Activated CD4-positive, alpha-beta T cell treated with anti-CD3 and anti-CD28 coated beads, Interleukin-2, Interleukin-6, amounts not matched to agents 100 ng/mL and 50 ng/mL, durations not matched to agents 16 hours and 8 hours (primary cell): Measurements from ENCODE around the gene SNPH.
A peak's percentile ranks its signal among the peaks of the same experiment; 100 is the strongest.
"Not testable (repeated sequence)": the region's sequence is repeated elsewhere in the genome, so short reads cannot be mapped to it uniquely, and the experiment has no call there.

Source experiments
- DNase-seq: peaks from one replicate; pipeline ENCODE4 v3.0.0-alpha.2; 2020

SNPH gene

DNA sequence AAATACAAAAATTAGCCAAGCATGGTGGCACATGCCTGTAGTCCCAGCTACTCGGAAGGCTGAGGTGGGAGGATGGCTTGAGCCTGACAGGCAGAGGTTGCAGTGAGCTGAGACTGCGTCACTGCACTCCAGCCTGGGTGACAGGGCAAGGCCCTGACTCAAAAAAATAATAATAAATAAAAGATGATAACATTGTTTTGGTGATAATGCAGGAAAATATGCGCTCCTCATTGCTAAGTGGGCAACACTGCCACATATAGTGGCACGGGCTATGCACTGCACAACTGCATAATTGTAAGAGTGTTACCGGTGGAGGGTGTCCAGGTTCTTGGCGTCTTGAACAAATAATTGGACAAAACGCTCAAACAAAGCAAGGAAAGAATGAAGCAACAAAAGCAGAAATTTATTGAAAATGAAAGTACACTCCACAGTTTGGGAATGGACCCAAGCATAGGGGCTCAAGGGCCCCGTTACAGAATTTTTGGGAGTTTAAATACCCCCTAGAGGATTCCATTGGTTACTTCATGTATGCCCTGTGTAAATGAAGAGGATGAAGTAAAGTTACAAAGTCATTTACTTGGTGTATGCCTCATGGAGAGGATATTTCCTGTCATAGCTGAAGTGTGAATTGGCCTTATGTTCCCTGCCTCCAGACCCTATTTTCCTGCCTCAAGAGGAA is 77.5 kb downstream of the SNPH start:
- not testable (repeated sequence) for DNase-seq

DNA sequence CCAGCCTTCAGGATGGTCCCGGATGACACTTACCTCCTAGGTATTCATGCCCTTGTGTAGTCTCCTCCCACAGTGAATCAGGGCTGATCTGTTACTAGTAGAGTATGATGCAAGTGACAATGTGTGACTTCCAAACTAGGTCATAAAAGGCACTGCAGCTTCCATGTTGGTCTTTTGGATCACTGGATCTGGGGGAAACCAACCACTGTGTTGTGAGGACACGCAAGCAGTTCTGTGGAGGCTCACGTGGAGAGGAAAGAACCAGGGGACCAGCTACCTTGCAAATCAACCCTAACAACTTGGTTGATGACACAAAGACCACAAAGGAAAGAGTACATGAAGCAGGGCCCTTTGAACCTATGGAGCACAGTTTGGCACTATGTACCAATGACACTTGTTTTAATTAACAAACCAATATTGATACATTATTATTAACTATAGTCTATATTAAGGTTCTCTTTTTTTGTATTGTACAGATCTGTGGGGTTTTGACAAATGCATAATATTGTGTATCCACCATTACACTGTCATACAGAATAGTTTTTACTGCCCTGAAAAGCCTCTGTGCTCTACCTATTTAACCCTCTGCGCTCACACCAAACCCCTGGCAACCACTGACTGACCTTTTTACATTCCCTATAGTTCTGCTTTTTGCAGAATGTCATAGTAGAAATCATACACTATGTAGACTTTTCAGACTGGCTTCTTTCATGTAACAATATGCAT is 79.1 kb downstream of the SNPH start:
- no peak for DNase-seq

DNA sequence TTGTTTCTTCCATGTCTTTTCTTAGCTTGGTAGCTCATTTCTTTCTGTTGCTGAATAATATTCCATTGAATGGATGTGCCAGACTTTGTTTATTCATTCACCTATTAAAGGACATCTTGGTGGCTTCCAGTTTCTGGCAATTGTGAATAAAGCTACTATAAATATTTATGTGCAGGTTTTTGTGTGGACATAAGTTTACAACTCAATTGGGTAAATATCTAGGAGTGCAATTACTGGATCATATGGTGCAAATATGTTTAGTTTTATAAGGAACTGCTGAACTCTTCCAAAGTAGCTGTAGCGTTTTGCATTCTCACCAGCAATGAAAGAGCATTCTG is 79.6 kb downstream of the SNPH start:
- no peak for DNase-seq

DNA sequence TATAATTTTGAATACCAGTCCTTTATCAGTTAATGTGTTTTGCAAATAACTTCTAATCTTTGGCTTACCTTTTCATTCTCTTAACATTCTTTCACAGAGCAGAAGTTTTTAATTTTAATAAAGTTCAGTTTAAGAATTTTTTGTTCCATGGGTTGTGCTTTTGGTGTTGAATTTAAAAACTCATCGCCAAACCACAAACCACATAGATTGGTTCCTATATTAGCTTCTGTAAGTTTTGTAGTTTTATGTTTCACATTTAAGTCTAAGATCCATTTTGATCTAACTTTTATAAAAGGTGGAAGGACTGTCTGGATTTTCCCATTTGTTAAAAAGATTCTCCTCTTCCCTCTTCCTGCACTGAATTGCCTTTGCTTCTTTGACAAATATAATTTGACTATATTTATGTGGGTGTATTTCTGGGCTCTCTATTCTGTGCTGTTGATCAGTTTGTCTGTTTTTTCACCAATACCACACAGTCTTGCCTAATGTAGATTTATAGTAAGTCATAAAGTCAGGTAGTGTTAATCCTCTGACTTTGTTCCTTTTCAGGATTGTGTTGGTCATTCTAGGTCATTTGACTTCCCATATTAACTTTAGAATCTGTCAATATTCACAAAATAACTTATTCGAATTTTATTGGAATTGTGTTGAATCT is 80.3 kb downstream of the SNPH start:
- DNase-seq, result no peak

DNA sequence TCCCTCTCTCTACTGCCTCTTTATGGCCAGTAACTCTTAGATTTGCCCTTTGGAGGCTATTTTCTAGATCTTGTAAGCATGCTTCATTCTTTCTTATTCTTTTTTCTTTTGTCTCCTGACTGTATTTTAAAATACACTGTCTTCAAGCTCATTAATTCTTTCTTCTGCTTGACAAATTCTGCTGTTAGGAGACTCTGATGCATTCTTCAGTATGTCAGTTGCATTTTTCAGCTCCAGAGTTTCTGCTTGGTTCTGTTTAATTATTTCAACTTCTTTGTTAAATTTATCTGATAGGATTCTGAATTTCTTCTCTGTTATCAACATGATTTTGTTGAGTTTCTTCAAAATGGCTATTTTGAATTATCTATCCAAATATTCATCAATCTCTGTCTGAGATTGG is 87.9 kb downstream of the SNPH start:
- DNase-seq, result no peak

DNA sequence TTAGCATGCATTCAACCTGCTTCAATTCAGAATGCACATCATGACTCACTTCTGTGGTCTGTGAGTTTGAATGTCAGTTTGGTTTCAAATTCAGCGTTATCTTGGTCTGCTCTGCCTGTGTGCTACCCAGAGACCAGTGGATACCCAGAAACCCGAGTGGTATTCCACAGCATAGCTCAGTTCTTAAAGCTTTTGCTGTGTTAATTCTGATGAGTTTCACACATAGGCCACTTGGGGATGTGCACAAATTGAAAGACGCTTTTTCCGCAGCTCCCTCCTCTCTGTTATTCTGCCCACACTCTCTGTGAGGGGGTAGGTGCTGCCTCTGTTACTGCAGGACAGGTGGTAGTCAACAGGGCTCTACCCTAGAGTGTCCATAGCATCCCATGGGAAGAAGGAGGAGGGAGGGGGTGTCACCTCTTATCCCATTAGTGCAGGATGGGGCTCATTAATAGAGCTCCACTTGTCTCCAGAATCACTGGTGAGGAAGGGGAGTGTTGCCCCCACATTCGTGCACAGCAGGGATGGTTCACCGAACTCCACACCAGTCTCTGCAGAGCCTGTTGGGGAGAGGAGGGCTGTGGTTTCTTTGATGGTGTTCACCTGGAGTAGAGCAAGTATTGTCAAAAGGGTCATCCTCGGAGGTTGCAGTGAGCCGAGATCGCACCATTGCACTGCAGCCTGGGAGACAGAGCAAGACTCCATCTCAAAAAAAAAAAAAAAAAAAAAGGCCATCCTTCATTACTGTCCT is 92.0 kb downstream of the SNPH start:
- DNase-seq, result peak; percentile 88
